GM21423 (cell line): Measurements from ENCODE around the gene TBC1D24.

Experiments
- ATAC-seq: cut with Tn5 transposase; IDR thresholded peaks from one replicate; pipeline ENCODE4 v1.9.1; 2021; ENCODE audit warnings: mild to moderate bottlenecking, moderate library complexity; ENCODE audit not compliant: unreplicated experiment

TBC1D24 gene

DNA sequence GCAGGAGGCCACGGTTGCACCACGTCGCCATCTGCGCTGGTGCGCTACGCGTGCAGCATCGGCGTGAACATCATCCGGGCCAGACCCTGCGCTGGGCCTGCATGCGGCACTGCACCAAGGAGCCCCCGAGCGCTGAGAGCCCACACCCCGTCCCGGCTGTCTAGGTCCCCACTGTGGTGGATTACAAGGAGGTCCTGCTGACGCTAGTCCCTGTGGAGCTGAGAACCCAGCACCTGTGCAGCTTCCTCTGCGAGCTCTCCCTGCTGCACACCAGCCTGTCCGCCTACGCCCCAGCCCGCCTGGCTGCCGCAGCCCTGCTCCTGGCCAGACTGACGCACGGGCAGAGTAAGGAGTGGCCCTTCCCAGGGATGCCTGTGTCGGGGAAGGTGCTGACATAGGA is 25.8 kb upstream of the TBC1D24 start:
- no peak for ATAC-seq

DNA sequence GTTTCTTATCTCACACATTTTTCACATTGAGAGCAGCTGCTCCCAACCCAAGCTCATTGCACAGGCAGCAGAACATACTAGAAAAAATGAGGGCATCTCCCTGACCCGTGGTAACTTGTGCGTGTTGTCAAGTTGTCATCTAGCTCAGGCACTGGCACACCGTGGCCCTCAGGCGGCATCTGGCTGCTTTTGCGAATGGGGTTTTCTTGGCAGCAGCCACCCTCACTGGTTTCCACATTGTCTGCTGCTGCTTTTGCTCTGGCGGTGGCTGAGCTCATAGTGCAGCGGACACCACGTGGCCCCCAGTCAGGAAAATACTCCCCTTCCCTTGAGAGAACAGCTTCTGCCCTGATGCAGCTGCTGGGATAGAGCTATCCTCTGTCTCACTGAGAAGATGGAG is 24.4 kb upstream of the TBC1D24 start:
- ATAC-seq: no peak

DNA sequence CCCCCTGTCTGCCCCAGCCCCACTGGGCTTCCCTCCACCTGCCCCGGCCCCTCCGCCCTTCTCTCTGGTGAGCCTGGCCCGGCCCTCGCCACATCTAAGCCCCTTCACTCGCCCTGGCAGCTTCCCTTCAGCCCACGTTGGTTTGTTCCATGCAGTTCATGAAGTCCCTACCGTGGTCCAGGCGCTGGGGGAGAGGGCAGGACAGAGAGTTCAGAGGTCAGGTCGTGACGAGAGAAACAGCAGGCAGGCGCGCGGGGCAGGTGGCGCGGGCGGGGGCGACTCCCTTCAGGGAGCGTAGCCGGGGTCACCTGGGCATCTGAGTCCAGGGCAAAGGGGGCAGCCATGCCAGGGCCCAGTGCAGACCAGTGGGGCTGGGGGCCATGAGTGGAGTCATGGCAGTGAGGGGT is 23.9 kb upstream of the TBC1D24 start:
- no peak for ATAC-seq

DNA sequence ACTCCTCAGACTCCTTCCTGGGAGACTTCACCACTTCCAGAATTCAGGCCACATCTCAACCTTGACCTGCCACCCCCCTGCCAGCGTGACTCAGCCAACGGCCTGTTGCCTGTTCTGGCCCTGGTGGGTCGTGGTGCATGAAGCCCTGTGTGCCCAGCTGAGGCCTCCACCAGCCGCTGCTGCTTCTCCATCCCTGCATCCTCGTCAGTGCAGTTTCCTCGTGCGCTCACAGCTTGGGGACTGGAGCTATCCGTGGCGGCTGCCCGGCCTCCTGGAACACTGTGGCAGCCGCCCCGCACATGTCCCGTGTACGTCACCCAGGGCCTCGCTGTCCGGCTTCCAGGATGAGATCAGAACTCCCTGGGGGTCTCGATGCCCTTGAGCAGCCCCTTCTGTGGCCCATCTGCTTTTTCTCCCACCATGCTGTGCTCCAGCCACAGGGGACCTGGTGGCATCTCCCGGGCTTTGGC is 23.0 kb upstream of the TBC1D24 start:
- ATAC-seq: no peak

DNA sequence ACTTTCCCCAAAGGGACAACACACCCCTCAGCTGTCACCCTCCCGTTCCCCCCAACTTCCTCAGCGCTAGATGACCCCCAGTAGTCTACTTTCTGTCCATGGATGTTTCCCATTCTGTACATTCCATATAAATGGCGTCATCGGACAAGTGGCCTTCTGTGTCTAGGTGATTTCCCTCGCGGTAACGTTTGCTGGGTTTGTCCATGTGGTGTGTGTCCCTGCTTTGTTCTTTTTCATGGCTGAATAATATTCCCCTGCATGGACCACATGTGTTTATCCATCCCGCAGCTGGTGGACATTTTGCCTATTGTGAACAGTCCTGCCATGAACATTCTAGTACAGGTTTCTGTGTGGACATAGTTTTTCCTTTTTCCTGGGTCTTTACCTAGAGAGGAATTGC is 22.3 kb upstream of the TBC1D24 start:
- ATAC-seq: no peak

DNA sequence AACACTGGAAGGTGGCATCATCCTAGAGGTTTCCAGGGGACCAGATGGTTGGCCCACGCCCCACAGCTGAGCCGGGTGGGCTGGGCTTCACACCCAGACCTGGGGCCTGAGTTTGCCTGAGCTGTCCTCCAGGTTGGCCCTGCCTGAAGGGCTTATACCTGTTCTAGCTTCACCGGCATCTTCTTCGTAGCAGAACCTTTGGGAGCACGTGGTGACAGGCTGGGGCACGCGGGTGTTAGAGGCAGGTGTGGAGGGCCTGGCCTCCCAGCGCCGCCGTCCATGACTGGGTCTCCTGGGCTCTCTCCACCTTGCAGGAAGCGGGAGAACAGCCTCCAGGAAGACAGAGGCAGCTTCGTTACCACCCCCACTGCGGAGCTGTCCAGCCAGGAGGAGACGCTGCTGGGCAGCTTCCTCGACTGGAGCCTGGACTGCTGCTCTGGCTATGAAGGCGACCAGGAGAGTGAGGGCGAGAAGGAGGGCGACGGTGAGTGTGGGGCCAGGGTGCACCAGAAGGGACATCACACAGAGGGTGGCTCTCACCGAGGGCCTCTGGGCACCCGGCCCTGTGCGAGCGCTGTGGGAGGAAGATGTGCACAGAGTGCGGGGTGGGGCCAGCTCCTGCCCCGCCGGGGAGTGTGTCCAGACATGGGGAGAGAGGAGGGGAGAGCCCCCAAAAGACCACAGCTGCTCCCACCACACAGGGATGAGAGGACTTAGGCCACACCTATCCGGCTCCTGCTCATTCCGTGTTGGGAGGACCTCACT is 19.7 kb upstream of the TBC1D24 start:
- no peak for ATAC-seq

DNA sequence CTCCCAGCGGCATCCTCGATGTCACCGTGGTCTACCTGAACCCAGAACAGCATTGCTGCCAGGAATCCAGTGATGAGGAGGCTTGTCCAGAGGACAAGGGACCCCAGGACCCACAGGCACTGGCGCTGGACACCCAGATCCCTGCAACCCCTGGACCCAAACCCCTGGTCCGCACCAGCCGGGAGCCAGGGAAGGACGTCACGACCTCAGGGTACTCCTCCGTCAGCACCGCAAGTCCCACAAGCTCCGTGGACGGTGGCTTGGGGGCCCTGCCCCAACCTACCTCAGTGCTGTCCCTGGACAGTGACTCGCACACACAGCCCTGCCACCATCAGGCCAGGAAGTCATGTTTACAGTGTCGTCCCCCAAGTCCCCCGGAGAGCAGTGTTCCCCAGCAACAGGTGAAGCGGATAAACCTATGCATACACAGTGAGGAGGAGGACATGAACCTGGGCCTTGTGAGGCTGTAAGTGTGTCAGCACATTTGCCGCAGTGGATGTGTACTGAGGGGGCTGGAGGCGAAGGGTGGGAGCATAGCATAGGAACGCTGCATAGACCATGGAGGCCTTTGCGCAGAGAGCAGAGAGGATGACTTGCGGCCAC is 18.3 kb upstream of the TBC1D24 start:
- ATAC-seq: no peak

DNA sequence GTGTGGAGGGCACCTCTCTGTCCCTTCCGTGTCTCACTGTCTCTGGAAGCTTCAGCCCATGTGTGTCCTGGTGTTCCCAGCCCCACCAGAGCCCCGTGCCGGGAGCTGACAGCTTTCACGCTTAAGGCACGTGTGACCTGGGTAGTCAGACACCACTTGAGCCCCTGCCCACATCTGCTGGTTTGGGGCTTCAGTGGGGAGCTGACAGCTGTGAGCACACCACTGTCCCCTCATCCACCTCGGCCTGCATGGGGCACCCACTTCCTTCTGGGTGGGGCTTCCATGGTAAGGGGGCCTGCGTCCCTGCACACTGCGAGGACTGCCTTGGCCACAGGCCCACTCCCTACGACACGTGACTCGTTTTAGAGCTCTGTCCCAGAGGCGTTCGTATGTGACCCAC is 17.7 kb upstream of the TBC1D24 start:
- ATAC-seq: no peak

DNA sequence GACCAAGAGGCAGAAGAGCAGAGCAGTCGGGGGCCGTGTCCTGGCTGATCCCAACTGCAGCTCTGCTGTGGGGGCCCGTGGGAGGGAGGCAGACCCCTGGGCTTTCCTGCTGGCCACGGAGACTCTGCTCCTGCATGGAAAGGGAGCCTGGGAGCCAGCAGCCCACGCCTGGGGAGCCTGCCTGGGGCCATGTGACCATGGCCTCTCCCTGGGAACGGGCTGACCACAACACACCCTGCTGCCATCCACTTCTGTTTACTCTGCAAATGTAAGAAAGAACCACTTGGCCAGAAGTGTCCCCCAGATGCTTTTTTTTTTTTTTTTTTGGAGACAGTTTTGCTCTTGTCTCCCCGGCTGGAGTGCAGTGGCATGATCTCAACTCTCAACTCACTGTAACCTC is 17.0 kb upstream of the TBC1D24 start:
- no peak for ATAC-seq

DNA sequence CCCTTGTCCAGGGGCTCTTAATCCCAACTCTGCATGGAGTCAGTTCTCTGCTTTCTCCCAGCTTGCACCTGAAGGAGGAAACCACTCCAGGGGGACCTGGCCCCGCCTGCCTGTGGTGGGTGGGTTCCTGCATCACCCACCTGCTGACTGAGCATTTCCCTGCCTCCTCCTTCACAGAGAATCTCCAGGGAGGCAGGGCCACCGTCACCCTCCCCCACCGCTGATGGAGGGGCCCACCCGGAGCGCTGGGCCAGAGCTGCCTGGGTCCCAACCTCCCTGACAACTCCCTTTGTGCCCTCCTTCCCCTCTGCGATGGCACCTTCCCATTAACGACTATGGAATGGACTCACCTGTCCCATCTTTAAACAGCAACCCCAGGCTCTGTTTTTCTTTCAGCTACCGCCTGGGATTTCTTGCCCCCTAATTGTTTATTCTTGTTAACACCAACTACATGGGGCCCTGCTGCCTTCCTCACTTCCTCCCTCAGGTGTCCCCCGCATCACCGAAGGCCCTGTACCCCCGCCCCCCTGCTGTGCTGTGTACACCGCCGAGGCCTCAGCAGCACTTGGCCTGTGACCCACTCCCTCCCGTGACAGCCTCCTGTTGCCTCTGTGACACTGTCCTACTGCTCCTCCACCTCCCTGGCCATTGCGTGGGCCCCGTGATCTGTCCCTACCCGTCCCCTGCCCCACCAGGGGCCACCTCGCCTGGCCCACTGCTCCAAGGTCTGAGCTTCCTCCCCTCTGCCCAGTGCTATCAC is 15.9 kb upstream of the TBC1D24 start:
- no peak for ATAC-seq

DNA sequence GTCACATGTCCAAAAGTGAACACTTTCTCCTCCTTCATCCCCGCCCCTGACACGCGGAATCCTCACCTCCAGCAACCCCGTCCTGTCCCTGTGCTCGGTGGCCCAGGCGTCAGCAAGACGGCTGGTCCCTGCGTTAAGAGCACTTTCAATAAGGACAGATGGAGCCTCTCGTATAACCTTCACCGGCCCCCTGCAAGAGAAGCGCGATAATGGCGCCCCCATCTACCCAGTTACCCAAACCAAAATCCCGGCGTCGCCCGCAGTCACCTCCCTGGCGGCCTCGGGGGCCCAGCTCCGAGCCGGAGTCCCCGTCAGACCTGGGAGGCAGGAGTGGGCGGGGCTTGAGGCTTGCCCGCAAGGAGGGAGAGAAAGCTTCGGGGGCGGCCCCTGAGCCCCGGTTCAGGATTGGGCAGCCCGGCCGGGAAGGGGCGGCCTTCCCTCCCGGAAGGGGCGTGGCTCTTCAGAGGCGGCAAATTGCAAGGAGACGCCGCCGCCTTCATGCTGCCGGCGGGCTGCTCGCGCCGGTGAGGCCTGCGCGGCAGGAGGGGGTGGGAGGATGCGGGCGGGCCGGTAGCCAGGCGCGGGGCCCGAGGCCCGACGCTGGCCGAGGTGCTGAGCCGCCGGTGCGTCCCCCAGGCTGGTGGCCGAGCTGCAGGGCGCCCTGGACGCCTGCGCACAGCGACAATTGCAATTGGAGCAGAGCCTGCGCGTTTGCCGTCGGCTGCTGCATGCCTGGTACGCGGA is 15.1 kb upstream of the TBC1D24 start, which contains the start of gene TEDC2:
TEDC2 (plus strand) TSS at position 463 of the 744 bp plus-strand sequence; CDS start at position 499, 36 bp downstream.
- peak; percentile 90 for ATAC-seq

DNA sequence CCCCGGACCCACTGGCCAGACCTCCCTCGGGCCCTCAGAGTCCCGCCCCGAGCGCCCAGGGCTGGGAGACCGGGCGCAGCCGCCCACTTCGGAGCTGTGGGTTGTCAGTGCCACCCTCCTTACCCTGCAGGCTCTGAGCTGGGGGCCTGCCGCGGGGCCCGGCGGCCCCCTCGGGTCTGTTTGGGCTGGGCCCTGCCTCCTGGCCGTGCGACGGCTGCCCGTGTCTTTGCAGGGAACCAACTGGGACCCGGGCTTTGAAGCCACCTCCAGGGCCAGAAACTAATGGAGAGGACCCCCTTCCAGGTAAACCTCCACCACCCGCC is 14.6 kb upstream of the TBC1D24 start:
- no peak for ATAC-seq

DNA sequence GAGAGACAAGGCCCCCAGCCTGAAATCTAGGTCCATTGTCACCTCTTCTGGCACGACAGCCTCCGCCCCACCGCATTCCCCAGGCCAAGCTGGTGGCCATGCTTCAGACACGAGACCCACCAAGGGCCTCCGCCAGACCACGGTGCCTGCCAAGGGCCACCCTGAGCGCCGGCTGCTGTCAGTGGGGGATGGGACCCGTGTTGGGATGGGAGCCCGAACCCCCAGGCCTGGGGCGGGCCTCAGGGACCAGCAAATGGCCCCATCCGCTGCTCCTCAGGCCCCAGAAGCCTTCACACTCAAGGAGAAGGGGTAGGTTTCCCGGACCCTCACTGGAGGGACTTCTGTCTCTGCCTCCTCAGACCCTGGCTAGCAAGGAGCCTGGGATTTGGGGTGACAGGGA is 14.0 kb upstream of the TBC1D24 start:
- no peak for ATAC-seq

DNA sequence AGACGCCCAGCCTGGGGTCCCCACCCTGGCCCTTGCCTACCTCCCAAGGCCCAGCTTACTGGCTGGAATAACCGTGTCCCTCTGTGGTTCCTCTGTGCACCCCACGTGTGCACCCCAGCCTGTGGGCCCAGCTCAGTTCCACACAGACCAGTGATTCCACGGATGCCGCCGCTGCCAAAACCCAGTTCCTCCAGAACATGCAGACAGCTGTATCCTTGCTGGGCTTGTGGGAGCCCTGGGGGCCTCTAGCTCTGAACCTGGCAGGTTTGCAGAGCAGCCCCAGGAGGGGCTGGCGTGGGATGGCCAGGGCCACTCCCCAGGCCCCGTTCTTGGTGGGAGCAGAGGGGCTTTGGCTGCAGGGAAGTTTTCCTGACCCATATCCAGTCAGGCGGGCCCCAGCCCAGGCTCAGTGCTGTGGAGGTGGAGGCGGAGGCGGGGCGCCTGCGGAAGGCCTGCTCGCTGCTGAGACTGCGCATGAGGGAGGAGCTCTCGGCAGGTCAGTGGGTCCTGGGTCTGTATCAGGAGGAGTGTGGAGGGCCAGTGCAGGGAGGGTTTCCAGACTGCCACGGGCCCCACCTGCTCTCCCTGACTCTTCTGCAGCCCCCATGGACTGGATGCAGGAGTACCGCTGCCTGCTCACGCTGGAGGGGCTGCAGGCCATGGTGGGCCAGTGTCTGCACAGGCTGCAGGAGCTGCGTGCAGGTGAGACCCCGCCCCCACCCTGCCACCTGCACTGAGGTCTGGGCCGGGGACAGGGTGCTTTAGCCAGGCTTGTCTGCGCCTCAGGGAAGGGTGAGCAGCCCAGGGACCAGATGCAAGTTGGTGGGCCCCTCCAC is 12.7 kb upstream of the TBC1D24 start:
- ATAC-seq: no peak

DNA sequence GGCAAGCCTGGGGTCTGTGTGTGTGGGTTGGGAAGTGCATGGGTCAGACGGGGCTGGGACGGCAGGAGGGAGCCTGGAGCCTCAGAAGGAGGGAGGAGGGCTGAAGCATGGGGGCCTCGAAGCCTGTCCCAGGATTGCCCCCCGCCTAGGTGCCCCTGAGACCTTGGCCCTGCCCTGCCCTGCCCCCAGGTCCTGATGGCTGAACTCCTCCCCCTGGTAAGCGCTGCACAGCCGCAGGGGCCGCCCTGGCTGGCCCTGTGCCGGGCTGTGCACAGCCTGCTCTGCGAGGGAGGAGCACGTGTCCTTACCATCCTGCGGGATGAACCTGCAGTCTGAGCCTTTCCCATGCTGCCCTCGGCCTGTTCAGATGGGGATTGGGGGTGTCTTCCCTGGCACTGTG is 10.6 kb upstream of the TBC1D24 start:
- no peak for ATAC-seq

DNA sequence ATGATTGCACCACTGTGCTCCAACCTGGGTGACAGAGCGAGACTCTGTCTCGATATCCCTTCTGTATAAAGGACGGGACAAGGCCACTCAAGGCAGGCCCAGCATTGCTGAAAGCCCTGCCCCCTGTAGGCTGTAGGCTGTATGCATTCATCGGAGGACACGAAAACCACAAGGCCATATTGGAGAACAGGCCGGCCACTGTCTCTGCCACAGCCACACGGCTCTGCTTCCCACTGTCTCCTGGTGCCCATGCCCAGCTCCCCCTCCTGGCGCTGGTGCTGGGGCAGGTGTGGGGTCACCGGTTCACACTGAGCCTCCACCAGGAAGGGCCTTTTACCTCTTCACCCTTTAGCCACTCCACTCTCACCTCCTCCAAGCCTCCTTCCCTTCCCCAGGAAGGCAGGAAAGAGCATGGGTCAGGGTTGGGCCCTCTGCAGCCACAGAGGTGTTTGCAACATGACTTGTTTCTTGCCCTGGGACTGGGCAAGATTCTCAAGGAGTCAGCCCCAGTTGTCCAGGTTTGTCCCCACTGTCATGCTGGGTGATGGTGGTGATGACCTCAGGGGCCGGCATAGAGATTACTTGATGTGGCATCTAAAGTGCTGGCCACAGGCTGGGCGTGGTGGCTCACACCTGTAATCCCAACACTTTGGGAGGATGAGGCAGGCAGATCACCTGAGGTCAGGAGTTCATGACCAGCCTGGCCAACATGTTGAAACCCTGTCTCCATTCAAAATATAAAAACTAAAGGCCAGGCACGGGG is 9.1 kb upstream of the TBC1D24 start:
- ATAC-seq: no peak

DNA sequence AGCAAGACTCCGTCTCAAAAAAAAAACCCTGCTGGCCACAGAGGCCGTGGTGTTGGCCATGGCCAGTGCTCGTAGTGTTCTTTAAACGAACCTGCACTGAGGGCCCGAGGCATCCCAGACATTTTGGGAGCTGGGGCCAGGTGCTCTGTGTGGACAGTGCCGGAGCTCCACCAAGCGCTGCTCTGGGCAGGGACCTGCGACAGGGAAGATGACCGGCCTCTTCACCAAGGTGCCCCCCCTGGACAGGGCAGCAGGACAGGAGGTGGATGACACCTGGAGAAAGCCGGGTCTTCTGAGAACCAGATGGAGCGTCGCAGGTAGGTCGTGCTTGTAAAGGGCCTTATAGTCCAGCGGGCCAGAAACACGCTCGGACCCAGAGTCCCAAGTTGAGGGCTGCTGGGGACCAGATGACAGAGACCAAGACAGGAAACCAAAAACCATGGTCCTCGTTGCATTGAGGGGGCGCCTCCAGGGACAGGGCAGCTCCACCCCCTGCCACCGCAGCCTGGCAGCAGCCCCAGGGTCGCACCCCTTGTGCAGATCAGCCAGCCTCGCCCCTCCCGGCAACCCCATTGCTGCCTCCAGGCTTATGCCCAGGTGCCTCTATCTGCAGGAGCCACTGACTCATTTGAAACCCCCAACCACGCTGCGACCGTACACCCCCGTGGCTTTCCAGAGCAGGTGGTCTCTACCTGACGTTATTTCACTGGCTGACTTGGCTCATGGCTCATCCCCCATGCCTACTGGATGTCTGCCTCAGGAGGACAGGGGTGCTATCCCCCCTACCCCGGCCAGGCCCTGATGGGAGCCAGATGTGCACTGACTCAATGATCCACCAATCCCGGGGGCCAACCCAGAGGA is 8.0 kb upstream of the TBC1D24 start:
- ATAC-seq: no peak

DNA sequence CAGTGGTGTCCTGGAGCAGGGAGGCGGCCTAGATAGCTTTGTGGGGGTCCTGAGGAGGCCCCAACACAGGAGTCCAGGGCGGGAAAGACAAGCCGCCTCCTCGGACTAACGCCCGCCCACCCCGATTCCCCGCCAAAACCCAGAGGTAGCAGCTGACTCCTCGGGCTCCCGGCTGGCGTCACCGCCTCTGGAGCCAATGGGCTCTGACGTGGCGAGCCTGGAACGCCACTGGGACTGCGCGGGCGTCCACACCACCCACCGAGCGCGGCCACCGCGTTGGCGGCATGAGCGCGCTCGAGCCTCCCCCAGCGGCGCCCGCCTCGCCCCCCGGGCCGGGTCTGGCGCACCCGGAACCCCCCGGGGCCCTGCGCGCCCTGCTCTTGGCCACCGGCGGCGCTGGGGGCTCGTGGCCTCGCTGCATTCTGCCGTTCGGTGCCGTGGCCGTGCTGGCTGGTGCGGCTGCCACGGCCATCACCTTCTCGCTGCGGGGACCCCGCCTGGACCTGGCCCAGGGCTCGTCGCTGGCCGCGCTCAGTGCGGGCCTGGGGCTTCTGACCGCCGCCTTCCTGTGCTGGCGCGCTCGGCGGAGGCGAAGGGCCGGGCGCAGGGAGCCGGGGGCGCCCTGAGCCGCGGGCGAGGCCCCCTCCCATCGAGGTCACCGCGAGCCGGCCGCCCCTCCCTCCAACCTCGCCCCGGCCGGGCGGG is 7.2 kb upstream of the TBC1D24 start:
- ATAC-seq: no peak
